GM19324 (cell line): ENCODE data around the gene ACER3.
"Not testable (repeated sequence)": the region's sequence is repeated elsewhere in the genome, so short reads cannot be mapped to it uniquely, and the experiment has no call there.

Source experiments
- ATAC-seq: cut with Tn5 transposase; IDR thresholded peaks from one replicate; pipeline ENCODE4 v1.9.1; 2021; ENCODE audit warnings: mild to moderate bottlenecking, moderate library complexity; ENCODE audit not compliant: unreplicated experiment, low FRiP score

ACER3 gene

GRCh38 chr11:76860539-76861475 lies at the start of gene ACER3:
Gene ACER3 (plus strand): TSS chr11:76860918. CDS start chr11:76860977, 59 bp downstream.
- peak; percentile 99 for ATAC-seq

GRCh38 chr11:76811259-76811658 lies 49.5 kb upstream of the ACER3 start:
- no peak for ATAC-seq

- no peak for ATAC-seq
Measured at GRCh38 chr11:76814414-76814813, 46.3 kb upstream of the ACER3 start.

- not testable (repeated sequence) for ATAC-seq
Measured at GRCh38 chr11:76815678-76816077, 45.0 kb upstream of the ACER3 start.

- ATAC-seq: no peak
Measured at GRCh38 chr11:76820184-76820566, 40.5 kb upstream of the ACER3 start.

GRCh38 chr11:76821396-76821795 lies 39.3 kb upstream of the ACER3 start:
- not testable (repeated sequence) for ATAC-seq

- ATAC-seq: no peak
Measured at GRCh38 chr11:76822406-76822805, 38.3 kb upstream of the ACER3 start.

- ATAC-seq: no peak
Measured at GRCh38 chr11:76823481-76824028, 37.2 kb upstream of the ACER3 start.

GRCh38 chr11:76824083-76824939 lies 36.4 kb upstream of the ACER3 start:
- no peak for ATAC-seq

GRCh38 chr11:76824980-76825725 lies 35.6 kb upstream of the ACER3 start:
- no peak for ATAC-seq

GRCh38 chr11:76825726-76826396 lies 34.9 kb upstream of the ACER3 start:
- ATAC-seq: no peak

- ATAC-seq: not testable (repeated sequence)
Measured at GRCh38 chr11:76826508-76826907, 34.2 kb upstream of the ACER3 start.

- ATAC-seq: not testable (repeated sequence)
Measured at GRCh38 chr11:76827005-76827404, 33.7 kb upstream of the ACER3 start.

- no peak for ATAC-seq
Measured at GRCh38 chr11:76830639-76831327, 29.9 kb upstream of the ACER3 start.

GRCh38 chr11:76831686-76832310 lies 28.9 kb upstream of the ACER3 start:
- ATAC-seq: no peak

GRCh38 chr11:76832361-76832760 lies 28.4 kb upstream of the ACER3 start:
- ATAC-seq: no peak

- no peak for ATAC-seq
Measured at GRCh38 chr11:76834151-76834550, 26.6 kb upstream of the ACER3 start.

- no peak for ATAC-seq
Measured at GRCh38 chr11:76835036-76835435, 25.7 kb upstream of the ACER3 start.
